DMS79 (cell line): ENCODE data around the gene SLC50A1.
A peak's percentile ranks its signal among the peaks of the same experiment; 100 is the strongest.
"Not testable (repeated sequence)": the region's sequence is repeated elsewhere in the genome, so short reads cannot be mapped to it uniquely, and the experiment has no call there.

ENCODE experiments used
- DNase-seq: peaks from one replicate; lab custom pipeline; 2025; lab: John Stamatoyannopoulos, UW

Gene SLC50A1

GRCh38 chr1:155134880-155135414 lies 705 bp upstream of the SLC50A1 start:
- DNase-seq = no peak

DNA sequence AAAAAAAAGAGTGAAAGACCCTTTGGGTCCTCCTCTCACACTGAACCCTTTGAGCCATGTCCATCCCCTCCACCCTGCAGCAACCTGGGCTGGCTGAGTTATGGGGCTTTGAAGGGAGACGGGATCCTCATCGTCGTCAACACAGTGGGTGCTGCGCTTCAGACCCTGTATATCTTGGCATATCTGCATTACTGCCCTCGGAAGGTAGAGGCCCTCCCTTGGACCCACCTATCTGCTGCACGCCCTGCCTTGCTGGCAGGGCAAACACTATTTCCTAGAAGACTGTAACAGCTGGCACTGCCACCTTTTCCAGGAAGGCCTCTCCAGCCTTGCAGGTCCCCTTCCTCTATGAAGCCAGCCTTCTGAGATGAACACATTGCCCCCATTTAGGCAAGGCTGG lies 1.1 kb downstream of the SLC50A1 start:
- no peak for DNase-seq

GRCh38 chr1:155137154-155137949 lies 1.7 kb downstream of the SLC50A1 start:
- no peak for DNase-seq

- DNase-seq = peak; percentile 78
These were observed 4.4 kb downstream of the SLC50A1 start, which contains the start of gene DPM3 for GRCh38 chr1:155139895-155140629. DPM3 (minus strand) TSS chr1:155140531; CDS start chr1:155140240, 291 bp downstream.

- no peak for DNase-seq
These were observed 4.9 kb downstream of the SLC50A1 start for GRCh38 chr1:155140630-155140953.

GRCh38 chr1:155141749-155142148 lies 6.1 kb downstream of the SLC50A1 start:
- no peak for DNase-seq

GRCh38 chr1:155145491-155145890 lies 9.8 kb downstream of the SLC50A1 start:
- no peak for DNase-seq

- not testable (repeated sequence) for DNase-seq
These were observed 20.5 kb downstream of the SLC50A1 start for GRCh38 chr1:155155996-155156643.

GRCh38 chr1:155158991-155159390 lies 23.3 kb downstream of the SLC50A1 start:
- DNase-seq = no peak

- no peak for DNase-seq
These were observed 24.5 kb downstream of the SLC50A1 start for GRCh38 chr1:155160128-155160527.

DNA sequence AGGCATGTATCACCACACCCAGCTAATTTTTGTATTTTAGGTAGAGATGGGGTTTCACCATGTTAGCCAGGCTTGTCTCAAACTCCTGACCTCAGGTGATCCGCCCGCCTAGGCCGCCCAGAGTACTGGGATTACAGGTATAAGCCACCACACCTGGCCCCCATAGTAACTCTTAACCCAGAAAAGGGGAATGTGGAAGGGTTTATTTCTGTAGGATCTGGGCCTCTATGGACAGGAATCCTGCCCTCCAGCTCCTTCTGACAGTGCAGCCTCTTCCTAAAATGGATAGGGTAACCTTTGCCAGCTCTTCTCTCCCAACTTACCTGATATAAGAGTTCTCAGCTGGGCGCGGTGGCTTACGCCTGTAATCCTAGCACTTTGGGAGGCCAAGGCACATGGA lies 27.0 kb downstream of the SLC50A1 start:
- DNase-seq = not testable (repeated sequence)

- DNase-seq = not testable (repeated sequence)
These were observed 28.1 kb downstream of the SLC50A1 start for GRCh38 chr1:155163785-155164184.

DNA sequence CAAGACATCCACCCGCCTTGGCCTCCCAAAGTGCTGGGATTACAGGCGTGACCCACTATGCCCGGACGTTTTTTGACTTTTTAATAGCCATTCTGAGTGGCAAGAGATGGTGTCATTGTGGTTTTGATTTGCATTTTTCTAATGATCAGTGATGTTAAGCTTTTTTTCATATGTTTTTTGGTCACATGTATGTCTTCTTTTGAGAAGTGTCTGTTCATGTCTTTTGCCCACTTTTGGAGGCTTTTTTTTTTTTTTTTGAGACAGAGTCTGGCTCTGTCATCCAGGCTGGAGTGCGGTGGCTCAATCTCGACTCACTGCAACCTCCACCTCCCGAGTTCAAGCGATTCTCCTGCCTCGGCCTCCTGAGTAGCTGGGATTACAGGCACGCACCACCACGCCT lies 29.0 kb downstream of the SLC50A1 start:
- not testable (repeated sequence) for DNase-seq

- DNase-seq = no peak
These were observed 30.4 kb downstream of the SLC50A1 start for GRCh38 chr1:155166051-155166470.

DNA sequence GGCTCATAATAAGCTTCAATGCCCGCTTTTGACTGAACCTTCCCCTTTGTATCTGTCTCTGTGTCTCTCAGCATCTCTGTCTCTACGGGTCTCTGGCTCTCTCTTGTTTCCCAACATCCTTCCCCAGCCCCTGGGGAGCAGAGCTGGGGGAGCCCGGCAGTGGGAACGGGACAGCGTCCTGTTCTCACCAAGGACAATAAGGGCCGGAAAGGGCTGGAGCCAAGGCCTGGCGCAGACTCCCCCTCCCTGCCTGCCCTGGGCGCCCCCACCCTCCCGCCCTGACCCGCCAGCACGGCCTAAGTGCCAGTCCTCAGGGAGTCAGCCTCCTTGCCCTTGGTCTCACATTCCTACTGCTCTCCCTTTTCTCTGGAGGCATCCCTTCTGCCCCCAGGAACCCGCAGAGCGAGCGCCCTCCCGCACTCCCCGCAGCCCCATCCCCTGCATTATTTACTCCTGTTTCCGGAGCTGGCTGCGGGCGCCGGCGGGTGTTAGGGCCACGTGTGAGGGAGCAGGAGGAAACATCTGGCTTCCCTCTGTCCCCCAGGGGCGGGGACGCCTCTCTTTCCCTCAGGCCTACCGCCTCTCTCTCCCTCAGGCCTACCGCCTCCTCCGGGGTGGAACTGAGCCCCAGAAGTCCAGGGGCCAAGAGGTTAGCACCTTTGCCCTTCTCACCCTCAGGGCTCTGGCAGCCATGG lies 31.0 kb downstream of the SLC50A1 start:
- DNase-seq = no peak

DNA sequence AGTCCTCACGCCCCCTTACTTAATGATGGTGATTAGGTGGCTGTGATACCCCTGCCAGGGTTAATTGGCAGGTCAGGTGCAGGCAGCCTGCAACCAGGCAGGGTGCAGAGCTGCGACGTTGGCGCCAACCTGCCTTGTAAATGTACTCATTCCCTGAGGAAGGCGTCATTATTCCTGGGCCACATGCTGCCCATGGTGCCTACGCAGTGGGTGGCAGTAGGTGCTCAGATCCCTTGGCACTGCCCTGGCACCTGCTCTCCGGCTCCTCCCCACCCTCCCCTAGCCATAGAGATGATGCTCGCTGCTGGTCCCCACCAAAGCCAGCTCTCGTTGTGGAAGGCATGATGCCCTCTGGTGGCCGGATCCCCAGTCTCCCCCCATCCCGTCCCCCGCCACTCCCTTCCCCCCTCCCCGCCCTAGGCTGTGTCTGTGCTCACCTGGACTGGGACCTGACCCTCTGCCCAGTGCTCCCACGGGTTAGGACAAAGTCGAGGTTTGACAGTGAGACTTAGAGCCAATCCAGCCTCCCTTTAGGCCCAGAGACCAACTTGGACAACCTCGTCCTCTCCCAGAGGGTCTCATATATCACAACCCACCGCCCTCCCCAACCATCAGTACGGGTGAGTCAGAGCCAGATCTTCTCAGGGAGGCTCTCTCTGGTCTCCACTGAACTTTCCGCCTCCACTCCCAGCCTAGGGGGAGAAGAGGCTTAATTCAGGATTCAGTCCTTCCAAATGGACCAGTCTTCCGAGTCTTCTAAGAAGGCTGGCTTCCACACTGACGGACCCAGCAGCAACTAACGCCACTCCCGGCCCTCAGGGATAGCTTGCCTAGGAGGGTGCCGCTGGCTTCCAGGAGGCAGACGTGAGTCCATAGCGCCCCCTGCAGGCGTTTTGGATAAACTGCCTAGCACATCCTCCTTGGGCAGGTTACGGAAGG lies 31.8 kb downstream of the SLC50A1 start:
- peak; percentile 83 for DNase-seq

DNA sequence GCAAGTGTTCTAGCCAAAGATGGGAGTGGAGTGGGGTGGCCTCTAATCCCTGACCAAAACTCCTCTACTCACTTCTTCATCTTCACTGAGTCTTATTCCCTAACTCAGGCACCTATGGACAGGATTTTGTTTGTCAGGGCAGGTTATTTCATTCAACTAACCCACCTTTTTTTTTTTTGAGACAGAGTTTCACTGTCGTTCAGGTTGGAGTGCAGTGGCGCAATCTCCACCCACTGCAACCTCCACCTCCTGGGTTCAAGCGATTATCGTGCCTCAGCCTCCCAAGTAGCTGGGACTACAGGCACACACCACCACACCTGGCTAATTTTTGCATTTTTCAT lies 32.4 kb downstream of the SLC50A1 start:
- not testable (repeated sequence) for DNase-seq

GRCh38 chr1:155168456-155169210 lies 33.0 kb downstream of the SLC50A1 start:
- DNase-seq = no peak

- no peak for DNase-seq
These were observed 33.9 kb downstream of the SLC50A1 start for GRCh38 chr1:155169541-155169940.

DNA sequence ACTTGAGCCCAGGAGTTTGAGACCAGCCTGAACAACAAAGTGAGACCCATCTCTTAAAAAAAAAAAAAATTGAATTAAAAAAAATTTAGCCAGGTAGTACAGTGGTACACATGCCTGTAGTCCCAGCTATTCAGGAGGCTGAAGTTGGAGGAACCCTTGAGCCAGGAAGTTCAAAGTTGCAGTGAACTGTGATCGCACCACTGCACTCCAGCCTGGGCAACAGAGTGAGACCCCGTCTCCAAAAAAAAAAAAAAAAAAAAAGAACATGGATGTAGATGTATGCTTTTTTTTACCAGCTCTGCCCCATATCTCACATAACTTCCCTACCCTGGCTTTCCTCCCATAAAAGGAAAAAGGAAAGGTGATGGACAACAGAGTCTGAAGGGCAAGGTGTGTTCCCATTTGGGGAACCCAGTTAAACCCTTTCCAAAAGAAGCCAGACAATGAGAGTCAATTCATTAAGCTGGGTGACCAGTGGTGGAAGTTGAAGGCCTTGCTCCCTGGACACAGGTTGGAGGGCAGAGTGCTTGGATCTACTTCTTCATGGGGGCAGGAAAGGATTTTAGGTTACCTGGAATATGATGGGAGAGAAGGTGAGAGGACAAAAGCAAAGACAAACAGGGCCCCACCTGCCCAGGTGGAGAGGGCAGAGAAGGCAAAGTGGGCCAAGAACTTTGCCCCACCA lies 34.6 kb downstream of the SLC50A1 start:
- no peak for DNase-seq
